NCI-H1105 treated with DMSO at 0.1 percent for 48 hours (cell line): ENCODE data around the gene EVX2.

Experiments
- DNase-seq: peaks from one replicate; lab custom pipeline; 2025; lab: John Stamatoyannopoulos, UW

The EVX2 gene

GRCh38 chr2:176083796-176084261, at the start of gene EVX2:
Gene EVX2 (minus strand): TSS chr2:176083962. CDS start chr2:176083776, 186 bp downstream.
- no peak for DNase-seq

GRCh38 chr2:176133389-176133788, 49.6 kb upstream of the EVX2 start:
- DNase-seq, result no peak

- DNase-seq, result no peak
Measured at GRCh38 chr2:176132205-176133171, 48.7 kb upstream of the EVX2 start.

GRCh38 chr2:176131848-176132158, 48.0 kb upstream of the EVX2 start:
- no peak for DNase-seq

GRCh38 chr2:176130957-176131847, 47.4 kb upstream of the EVX2 start:
- DNase-seq, result no peak

GRCh38 chr2:176130147-176130956, 46.6 kb upstream of the EVX2 start:
- DNase-seq, result no peak

- DNase-seq, result no peak
Measured at GRCh38 chr2:176129813-176130146, 46.0 kb upstream of the EVX2 start.

GRCh38 chr2:176128982-176129796, 45.4 kb upstream of the EVX2 start, which contains the start of gene HOXD8:
Gene HOXD8 (plus strand): TSS chr2:176129705. CDS start chr2:176130367, 662 bp downstream.
- no peak for DNase-seq

- DNase-seq, result no peak
Measured at GRCh38 chr2:176128172-176128981, 44.6 kb upstream of the EVX2 start.

- no peak for DNase-seq
Measured at GRCh38 chr2:176127774-176128072, 44.0 kb upstream of the EVX2 start.

- no peak for DNase-seq
Measured at GRCh38 chr2:176126929-176127773, 43.4 kb upstream of the EVX2 start.

GRCh38 chr2:176125772-176126054, 42.0 kb upstream of the EVX2 start:
- no peak for DNase-seq

GRCh38 chr2:176124947-176125771, 41.4 kb upstream of the EVX2 start:
- DNase-seq, result no peak

- no peak for DNase-seq
Measured at GRCh38 chr2:176124110-176124946, 40.6 kb upstream of the EVX2 start.

GRCh38 chr2:176123411-176124109, 39.8 kb upstream of the EVX2 start:
- no peak for DNase-seq

- DNase-seq, result no peak
Measured at GRCh38 chr2:176122683-176123410, 39.1 kb upstream of the EVX2 start, which contains the start of gene HOXD9. Gene HOXD9 (plus strand): TSS chr2:176122719. CDS start chr2:176122769, 50 bp downstream.
